ACHN (cell line): ENCODE measurements around the gene CLPTM1L.

Source experiments
- DNase-seq: peaks from one replicate; pipeline ENCODE4 v3.0.0-alpha.2; 2015
- in situ Hi-C: cut with HindIII; loops from 2 replicates; pipeline ENCODE4 v1.10.0; 2017; ENCODE audit warnings: low sequenced_read_pairs, low pct_ligation_motif_present, low pct_unique_long_range_greater_than_20kb

Gene CLPTM1L

GRCh38 chr5:1322036-1322900 is 22.6 kb downstream of the CLPTM1L start:
- no peak for DNase-seq
- in situ Hi-C loops, result no loop called here

DNA sequence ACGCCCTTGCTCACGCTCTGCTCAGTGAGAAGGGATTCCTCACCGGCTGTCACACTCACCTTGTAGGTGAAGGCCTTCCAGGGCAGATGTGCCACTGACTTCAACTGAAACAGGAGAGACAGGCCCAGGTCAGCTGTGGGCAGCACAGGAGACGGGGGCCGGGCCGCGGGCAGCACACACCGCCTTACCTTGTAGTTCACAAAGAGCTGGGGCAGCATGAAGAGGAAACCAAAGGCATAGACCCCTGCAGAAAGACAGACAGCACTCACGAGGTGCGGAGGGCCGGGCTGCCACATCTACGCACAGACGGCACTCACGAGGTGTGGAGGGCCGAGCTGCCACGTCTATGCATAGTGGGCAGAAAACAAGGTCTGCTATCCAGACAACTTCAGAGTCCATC is 23.3 kb downstream of the CLPTM1L start:
- no peak for DNase-seq
- in situ Hi-C loops, result no loop called here

DNA sequence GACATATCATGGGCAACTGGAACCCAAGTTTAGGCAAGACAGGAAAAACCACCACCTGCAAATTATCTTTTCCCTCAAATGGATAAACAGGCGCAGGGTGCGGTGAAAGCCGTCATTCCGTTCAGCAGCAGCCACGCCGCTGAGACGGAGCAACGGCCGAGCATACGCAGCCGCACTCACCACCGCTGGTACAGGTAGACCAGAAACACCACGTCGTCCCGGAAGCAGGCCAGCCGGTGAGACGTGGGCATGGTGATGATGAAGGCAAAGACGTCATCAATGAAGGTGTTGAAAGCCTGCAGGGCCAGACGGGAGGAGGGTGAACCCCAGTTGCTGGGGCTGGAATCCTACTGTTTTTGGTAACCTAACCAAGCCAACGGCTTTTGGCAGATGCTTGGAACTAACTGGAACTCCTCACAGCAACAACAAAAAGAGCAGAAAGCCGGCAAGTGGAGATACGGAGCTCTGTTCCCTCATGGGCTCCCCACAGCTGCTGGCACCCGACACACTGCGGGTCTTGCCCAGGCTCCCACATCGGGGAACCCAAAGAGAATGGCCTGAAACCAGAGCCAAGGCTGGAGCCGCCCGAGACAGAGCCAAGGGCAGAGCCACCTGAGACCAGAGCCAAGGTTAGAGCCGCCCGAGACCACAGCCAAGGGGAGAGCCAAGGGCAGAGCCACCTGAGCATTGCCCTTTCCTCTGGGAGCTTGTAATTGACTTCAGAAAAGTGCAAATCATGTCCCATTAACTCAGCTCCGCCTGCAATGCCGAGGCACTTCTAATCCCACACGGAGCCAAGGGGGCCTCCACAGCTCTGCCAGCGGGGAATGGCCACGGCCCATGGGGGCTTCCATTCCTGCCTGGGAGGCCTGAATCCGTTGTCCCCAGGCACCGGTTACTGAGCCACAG is 24.2 kb downstream of the CLPTM1L start:
- in situ Hi-C loops, result no loop called here
- no peak for DNase-seq

- DNase-seq, result no peak
- in situ Hi-C loops, result no loop called here
Observed at GRCh38 chr5:1319436-1320256, 25.3 kb downstream of the CLPTM1L start.

DNA sequence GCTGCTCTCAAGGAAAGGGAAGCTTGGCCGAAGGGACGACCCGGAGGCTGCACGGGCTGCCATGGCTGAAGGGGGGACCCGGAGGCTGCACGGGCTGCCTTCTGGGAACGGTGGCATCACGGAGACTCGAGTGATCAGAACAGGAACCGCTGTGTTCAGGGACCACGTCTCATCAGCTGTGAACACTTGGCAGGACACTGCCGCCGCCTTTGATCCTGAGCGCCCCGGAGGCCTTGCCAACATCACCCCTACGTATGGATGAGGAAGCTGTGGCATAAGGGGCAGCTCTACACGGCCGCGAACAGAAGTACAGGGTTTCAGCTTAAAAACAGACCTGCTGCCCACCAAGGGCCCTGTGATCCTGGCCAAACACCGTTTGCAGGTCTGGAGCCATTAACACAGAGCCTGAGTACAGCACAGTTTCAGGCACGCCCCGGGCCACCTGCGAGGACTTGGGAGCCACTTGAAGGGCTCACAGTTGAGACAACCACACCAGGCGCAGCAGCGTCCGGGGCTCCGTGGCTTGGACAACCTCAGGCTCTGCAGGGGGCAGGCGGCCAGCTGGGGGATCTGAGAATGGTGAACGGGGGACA is 26.1 kb downstream of the CLPTM1L start:
- in situ Hi-C loops, result no loop called here

DNA sequence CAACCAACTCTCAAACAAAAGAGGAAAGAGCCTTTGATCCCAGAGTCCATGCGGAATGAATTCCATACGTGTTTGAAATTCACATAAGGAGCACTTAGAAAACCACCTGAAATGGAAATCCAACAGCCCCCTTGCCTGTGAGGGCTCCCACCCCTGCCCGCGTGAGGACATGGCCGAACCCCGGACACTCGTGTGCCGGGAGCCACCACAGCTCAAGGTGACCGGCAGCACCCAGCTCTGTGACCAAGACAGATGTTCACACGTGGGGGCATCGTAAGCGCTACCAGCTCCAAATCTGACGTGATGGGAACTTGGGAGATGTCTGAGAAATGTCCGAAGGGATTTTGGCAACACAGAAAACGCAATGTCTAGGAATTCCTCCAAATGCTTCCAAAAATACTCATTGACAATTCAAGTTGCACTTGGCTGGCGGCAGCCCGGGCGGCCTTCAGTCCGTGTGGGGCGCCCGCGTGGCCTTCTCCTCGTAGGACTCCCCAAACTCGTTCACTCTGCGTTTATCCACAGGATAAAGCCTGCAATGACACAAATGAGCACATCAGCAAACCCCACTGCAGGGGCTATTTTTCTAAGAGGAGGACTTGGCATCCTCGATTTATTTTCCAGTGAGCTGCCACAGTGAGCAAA is 26.9 kb downstream of the CLPTM1L start:
- DNase-seq, result no peak
- in situ Hi-C loops, result no loop called here

More for the DNA sequence above, 26.1 kb downstream of the CLPTM1L start:
- no peak for DNase-seq

- in situ Hi-C loops, result no loop called here
- DNase-seq, result no peak
Observed at GRCh38 chr5:1316588-1317340, 28.1 kb downstream of the CLPTM1L start.

DNA sequence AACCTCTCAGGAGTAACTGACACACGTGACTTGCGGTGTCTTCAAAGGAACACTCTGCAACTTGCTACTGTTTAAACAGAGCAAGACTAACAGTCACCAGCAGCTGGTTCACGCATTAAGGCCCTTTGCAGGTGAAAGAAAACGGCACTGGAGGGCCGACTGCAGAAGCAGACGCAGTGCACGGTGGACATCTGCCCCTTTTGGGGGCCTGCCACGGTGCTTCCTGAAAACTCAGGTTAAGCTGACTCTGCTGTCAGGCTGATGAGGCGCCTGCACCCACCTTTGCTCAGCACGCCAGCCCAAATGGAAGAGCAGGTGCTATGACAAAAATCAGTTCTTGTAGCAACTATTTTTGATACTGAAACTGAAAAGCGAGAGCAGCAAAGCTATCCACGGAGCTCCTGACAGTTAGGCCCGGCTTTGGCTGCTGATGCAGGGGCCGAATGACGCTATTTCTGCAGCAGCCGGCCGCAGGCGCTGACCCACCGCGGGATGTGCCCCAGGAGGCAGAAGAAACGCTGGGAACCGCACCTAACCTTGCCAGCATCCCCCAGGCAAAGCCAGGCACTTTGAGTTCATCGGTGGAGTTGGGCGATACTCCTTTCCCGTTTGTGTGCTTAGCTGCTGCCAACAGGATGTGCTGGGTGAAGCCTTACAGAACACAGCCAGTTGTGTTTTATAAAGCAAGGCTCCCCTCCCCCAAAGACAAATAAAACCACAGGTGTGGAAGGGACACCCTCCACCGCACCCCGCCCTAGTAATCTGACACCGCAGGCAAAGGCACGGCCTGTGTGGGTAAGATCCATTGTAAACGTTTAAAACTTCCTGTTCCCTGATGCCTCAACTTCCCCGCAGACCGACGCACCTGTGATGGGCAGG is 29.0 kb downstream of the CLPTM1L start:
- in situ Hi-C loops, result no loop called here
- no peak for DNase-seq

GRCh38 chr5:1315018-1315708 is 29.7 kb downstream of the CLPTM1L start:
- in situ Hi-C loops, result no loop called here
- no peak for DNase-seq

DNA sequence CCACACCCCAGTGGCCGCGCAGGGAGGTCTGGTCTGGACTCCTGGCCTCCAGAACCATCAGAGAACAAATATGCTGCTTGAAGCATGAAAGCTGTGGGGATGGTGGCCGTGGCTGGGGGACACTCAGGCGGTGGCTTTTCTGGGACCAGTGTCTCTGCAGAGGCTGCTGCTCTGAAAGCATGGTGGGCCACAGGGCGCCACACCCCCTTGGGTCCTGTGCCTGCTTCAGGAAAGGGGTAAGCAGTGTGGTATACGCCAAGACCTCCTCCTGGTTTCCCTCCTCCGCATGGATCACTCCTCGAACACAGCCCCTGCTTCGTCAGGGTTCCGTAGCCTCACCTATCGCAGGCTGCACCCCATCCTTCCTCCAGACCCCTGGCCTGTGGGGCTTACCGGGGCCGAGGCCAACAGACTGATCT is 30.3 kb downstream of the CLPTM1L start:
- in situ Hi-C loops, result no loop called here
- DNase-seq, result no peak

GRCh38 chr5:1312993-1313833 is 31.7 kb downstream of the CLPTM1L start:
- in situ Hi-C loops, result no loop called here
- no peak for DNase-seq

DNA sequence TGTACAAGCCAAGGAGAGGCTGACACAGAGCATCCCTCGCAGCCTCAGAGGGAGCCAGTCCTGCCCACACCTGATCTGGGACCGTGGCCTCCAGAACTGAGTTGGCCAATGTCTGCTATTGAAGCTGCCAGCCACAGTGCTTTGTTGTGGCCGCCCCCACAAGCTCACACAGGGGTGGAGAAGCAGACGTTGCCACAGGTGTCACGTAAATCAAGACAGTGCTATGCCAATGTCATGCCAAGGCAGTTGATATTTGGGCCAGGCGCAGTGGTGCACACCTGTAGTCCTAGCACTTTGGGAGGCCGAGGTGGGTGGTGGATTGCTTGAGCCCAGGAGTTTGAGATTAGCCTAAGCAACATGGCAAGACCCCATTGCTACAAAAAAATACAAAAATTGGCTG is 32.7 kb downstream of the CLPTM1L start:
- in situ Hi-C loops, result no loop called here
- DNase-seq, result no peak

DNA sequence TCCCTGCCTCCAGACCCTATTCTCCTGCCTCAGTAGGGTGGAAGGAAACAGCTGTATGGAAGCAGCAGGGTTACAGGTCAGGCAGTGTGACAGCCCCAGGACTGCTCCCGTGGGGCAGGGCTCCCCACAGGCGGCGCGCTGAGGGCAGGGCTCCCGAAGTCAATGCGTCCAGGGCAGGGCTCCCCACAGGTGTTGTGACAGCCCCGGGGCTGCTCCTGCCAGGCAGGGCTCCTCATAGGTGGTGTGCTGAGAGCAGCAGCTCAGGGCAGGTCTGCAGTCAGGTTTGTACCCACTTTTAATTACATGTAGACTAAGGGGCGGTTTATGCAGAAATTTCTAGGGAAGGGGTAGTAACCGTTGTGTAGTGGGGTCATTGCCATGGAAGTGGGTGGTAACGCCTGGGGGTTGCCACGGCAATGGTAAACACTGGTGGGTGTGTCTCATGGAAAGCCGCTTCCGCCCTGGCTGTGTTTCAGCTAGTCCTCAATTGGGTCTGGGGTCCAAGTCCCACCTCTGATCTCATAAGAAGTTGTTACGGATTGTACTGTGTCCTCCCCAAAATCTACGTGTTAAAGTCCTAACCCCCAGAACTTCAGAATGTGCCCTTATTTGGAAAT is 33.4 kb downstream of the CLPTM1L start:
- in situ Hi-C loops, result no loop called here
- no peak for DNase-seq

DNA sequence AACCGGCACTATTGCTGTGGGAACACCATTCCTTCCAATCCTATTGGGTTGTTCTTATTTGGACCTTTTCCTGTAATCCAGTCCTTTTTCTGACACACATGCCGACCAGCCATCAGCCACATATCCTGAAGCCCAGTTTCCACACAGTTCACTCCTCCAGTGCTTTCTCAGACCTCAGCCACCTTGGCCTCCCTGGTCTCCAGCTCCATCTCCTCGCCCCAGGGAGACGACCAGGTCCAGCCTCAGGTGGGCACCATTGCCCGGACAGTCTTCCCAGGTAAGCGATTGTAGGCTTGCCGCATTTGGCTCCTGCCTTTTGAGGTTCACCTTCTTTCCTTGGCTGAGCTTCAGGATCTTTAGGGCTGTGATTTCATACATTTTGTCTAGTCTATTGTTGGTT is 34.8 kb downstream of the CLPTM1L start:
- DNase-seq, result no peak
- in situ Hi-C loops, result no loop called here

GRCh38 chr5:1304033-1304432 is 40.9 kb downstream of the CLPTM1L start:
- no peak for DNase-seq
- in situ Hi-C loops, result no loop called here
